HepG2 (cell line): ENCODE measurements around the gene MOB3C. TPM values are rescaled to one million over a fixed set of nuclear protein-coding genes. Genes with fewer than 3 reads are reported as not detected.

ENCODE experiments used
- ATAC-seq: fragments of 200-7000 bp; cut with Tn5 transposase; 3 replicates; pipeline ENCODE4 v1.9.1; 2020; ENCODE audit warnings: mild to moderate bottlenecking, moderate library complexity
- BruUV-seq: library from RNA; stranded (reverse); fragments of 400-500 nt; replicated peaks from 2 replicates; lab custom pipeline; 2021; lab: Mats Ljungman, UMichigan
- CTCF ChIA-PET: fragments of 300-600 bp; formaldehyde crosslinking; extraction: SDS; loops from one replicate; lab custom pipeline; 2021; ENCODE audit warnings: low total read pairs, inconsistent platforms, low intra/inter-chr PET ratio; lab: Yijun Ruan, JAX
- POLR2A ChIA-PET: fragments of 350-600 bp; sonication (Branson Sonifier 250); formaldehyde crosslinking; loops from one replicate; lab custom pipeline; 2020; ENCODE audit warnings: antibody characterized with exemption, inconsistent platforms; lab: Yijun Ruan, JAX
- DNase-seq: peaks from one replicate; pipeline ENCODE4 v3.0.0-alpha.2; 2015; ENCODE audit warnings: low spot score
- FAIRE-seq: peaks from 3 replicates; lab custom pipeline; 2011; peaks lifted over from hg19 to GRCh38; lab: Jason Lieb, UNC
- H2AFZ ChIP-seq: one replicate; pipeline ENCODE4 v1.6.1; 2011; ENCODE audit warnings: low read length, inconsistent platforms
- H3K27ac ChIP-seq: fragments of 300-600 bp; 3 replicates; pipeline ENCODE4 v1.8.0; 2011; ENCODE audit warnings: mixed run types, mild to moderate bottlenecking, mixed read lengths, low read length, inconsistent platforms; ENCODE audit not compliant: insufficient read depth; ENCODE audit errors: extremely low read length
- H3K27me3 ChIP-seq, 2 experiments: fragments of 200-600 bp in 1 of 2; 2 replicates in 1 of 2; 3 replicates in 1 of 2; pipeline versions ENCODE4 v1.6.0 to v1.8.0; 2011; ENCODE audit warnings: low read length in 2 of 2, mild to moderate bottlenecking in 2 of 2, moderate library complexity in 2 of 2, inconsistent platforms in 1 of 2; ENCODE audit not compliant: insufficient read depth in 2 of 2, control insufficient read depth in 1 of 2
- H3K36me3 ChIP-seq, 2 experiments: fragments of 200-600 bp in 1 of 2; replicated peaks in 1 of 2; 2 replicates in 1 of 2; 3 replicates in 1 of 2; pipeline versions ENCODE4 v1.5.1 to v1.8.0; 2011; ENCODE audit warnings: low read length in 2 of 2, inconsistent platforms in 1 of 2; ENCODE audit not compliant: insufficient read depth in 2 of 2, control insufficient read depth in 1 of 2
- H3K4me1 ChIP-seq: 2 replicates; pipeline ENCODE4 v1.5.1; 2012; ENCODE audit warnings: low read length, inconsistent platforms; ENCODE audit not compliant: insufficient read depth
- H3K4me2 ChIP-seq: 2 replicates; pipeline ENCODE4 v1.6.0; 2011; ENCODE audit warnings: low read depth, low read length, inconsistent platforms
- H3K4me3 ChIP-seq, 3 experiments: fragments of 200-600 bp in 1 of 3; sonication (generic), shearing (Covaris generic) in 1 of 3; replicated peaks in 1 of 3; 2 replicates each; pipeline ENCODE4 v1.5.1; 2011 to 2016; ENCODE audit warnings: low read length in 3 of 3, inconsistent platforms in 2 of 3, low read depth in 2 of 3, mild to moderate bottlenecking in 2 of 3, control low read depth in 1 of 3, mixed read lengths in 1 of 3; ENCODE audit not compliant: insufficient read depth in 1 of 3
- H3K79me2 ChIP-seq: one replicate; pipeline ENCODE4 v1.6.1; 2011; ENCODE audit warnings: low read length, inconsistent platforms; ENCODE audit not compliant: insufficient read depth
- H3K9ac ChIP-seq: 2 replicates; pipeline ENCODE4 v1.6.0; 2011; ENCODE audit warnings: mild to moderate bottlenecking, low read depth, low read length, inconsistent platforms; ENCODE audit not compliant: insufficient read depth
- H3K9me3 ChIP-seq: 2 replicates; pipeline ENCODE4 v1.5.1; 2012; ENCODE audit warnings: mild to moderate bottlenecking, low read length
- H4K20me1 ChIP-seq: 2 replicates; pipeline ENCODE4 v1.6.0; 2011; ENCODE audit warnings: inconsistent platforms, mild to moderate bottlenecking, low read length, moderate library complexity; ENCODE audit not compliant: insufficient read depth
- AGO2 ChIP-seq: fragments of 200-400 bp; formaldehyde crosslinking; optimal IDR thresholded peaks from 2 replicates; pipeline ENCODE3; 2017; ENCODE audit warnings: mild to moderate bottlenecking, low read depth, low read length, moderate library complexity
- HMG20A ChIP-seq: IDR thresholded peaks from 2 replicates; pipeline ENCODE4 v1.6.1; 2016; ENCODE audit warnings: borderline replicate concordance
- UBTF ChIP-seq: sonication (generic); formaldehyde crosslinking; IDR thresholded peaks from 2 replicates; pipeline ENCODE4 v1.4.0; 2020; ENCODE audit warnings: mild to moderate bottlenecking, missing genetic modification reagents
- ZNF44 ChIP-seq: sonication (generic); formaldehyde crosslinking; IDR thresholded peaks from 2 replicates; pipeline ENCODE4 v1.5.1; 2020; ENCODE audit warnings: mild to moderate bottlenecking, missing genetic modification reagents
- ZSCAN30 ChIP-seq: sonication (generic); formaldehyde crosslinking; IDR thresholded peaks from 2 replicates; pipeline ENCODE4 v1.5.0; 2020; ENCODE audit warnings: mild to moderate bottlenecking, missing genetic modification reagents
- WGBS: methylation state at CpG from one replicate; pipeline ENCODE4 v1.1.6; 2017; ENCODE audit warnings: low lambda C conversion rate; 5-methylcytosine and 5-hydroxymethylcytosine counted together
- in situ Hi-C: cut with HindIII; loops from 2 replicates; pipeline ENCODE4 v1.10.0; 2017; ENCODE audit warnings: low pct_unique_long_range_greater_than_20kb; ENCODE audit not compliant: extremely low pct_ligation_motif_present
- intact Hi-C: fragments of 100-400 bp; cut with micrococcal nuclease; formaldehyde crosslinking; loops from one replicate; pipeline ENCODE4 v1.10.0; 2022; ENCODE audit not compliant: unreplicated experiment
- polyA plus RNA-seq, 8 experiments: library from polyadenylated mRNA; depleted of rRNA in 3 of 8; stranded (reverse) in 7 of 8; unstranded in 1 of 8; fragments of >200 nt; fragmentation: Illumina TruSeq in 4 of 8; extraction: Trizol in 4 of 8; gene quantifications; 2 replicates each; pipeline versions ENCODE4 v1.2.1 to v1.2.3, GENCODE V29; 2011 to 2016; ENCODE audit warnings: low read depth in 4 of 8, missing spikeins in 1 of 8, mixed read lengths in 1 of 8; ENCODE audit not compliant: insufficient read depth in 1 of 8
- total RNA-seq, 5 experiments: library from RNA; depleted of rRNA; stranded (reverse); fragments of >200 nt; fragmentation: Illumina TruSeq; extraction: Trizol; gene quantifications; 2 replicates each; pipeline ENCODE4 v1.2.3, GENCODE V29; 2016; ENCODE audit warnings: low read depth in 1 of 5

The MOB3C gene
- total and polyA plus RNA-seq, 2 of the 13 experiments (the other 11 are each of a cell fraction or from before 2014, with no cell fraction given), result 3.5 to 4.1 TPM

- no peak for TF ChIP-seq HMG20A (CRISPR knock-in tag)
- no peak for TF ChIP-seq ZSCAN30
- no peak for TF ChIP-seq UBTF (CRISPR knock-in tag)
Observed at GRCh38 chr1:46613661-46614603, 2.7 kb downstream of the MOB3C start (continued).

- Histone ChIP-seq H3K4me3 (no peak overlapping the region), H3K79me2 (no peaks in the 10 kb centered on the region), H2AFZ (no peak overlapping the region), H3K4me1 (peaks cover 24% of the 10 kb centered on the region), H3K27ac (no peak overlapping the region), H3K27me3 (no peaks in the 10 kb centered on the region; a peak in 1 of 5 replicates), H4K20me1 (no peaks in the 10 kb centered on the region), H3K4me2 (no peak overlapping the region), H3K9ac (no peak overlapping the region), H3K9me3 (no peaks in the 10 kb centered on the region), H3K36me3 (peaks cover 0 to 4% of the 10 kb centered on the region in 2 experiments; a peak in 1 of 5 replicates)
- BruUV-seq, result no TSS peak
- DNase-seq, result no peak
- FAIRE-seq, result no peak
- CTCF ChIA-PET, result no interaction called here
- no peak for TF ChIP-seq ZNF44
- peak; percentile 38 for TF ChIP-seq AGO2
- POLR2A ChIA-PET, result interaction anchor here (6.2 kb wide), 1 partner anchor 8 kb away, joined by 79 read pairs; the partner anchor contains the start of gene MKNK1
- intact Hi-C loops, result loop anchor here (10.0 kb wide), 1 partner anchor 52 kb away; the partner anchor contains the start of gene ATPAF1
- WGBS, result 97% methylated on average over 33 of the region's 38 CpGs
- no peak for ATAC-seq
- in situ Hi-C loops, result no loop called here
Observed at GRCh38 chr1:46612937-46613660, 3.5 kb downstream of the MOB3C start.
